Heart left ventricle (tissue), 16 donors: Measurements from ENCODE around the gene DDX10. TPM values are rescaled to one million over a fixed set of nuclear protein-coding genes. Genes with fewer than 3 reads are reported as not detected.

Source experiments
- ATAC-seq, 4 donors: fragments of 200-7000 bp; cut with Tn5 transposase; one replicate each; pipeline ENCODE4 v1.9.1; 2020 to 2022; ENCODE audit warnings: moderate library complexity in 4 of 4, mild to moderate bottlenecking in 3 of 4, moderate number of reproducible peaks in 1 of 4
- DNase-seq, 5 donors: peaks; one replicate each; pipeline ENCODE4 v3.0.0-alpha.2; 2020
- H3K27ac ChIP-seq, 12 donors: fragments of 200-600 bp; sonication (generic) in 4 of 12; one replicate each; pipeline versions ENCODE4 v1.5.0 to v1.8.0; 2016 to 2022; ENCODE audit warnings: mild to moderate bottlenecking in 2 of 12
- H3K27me3 ChIP-seq, 9 donors: fragments of 200-600 bp; sonication (generic) in 2 of 9; one replicate each; pipeline versions ENCODE4 v1.5.1 to v1.8.0; 2016 to 2022; ENCODE audit warnings: mild to moderate bottlenecking in 3 of 9
- H3K36me3 ChIP-seq, 9 donors: fragments of 200-600 bp; sonication (generic) in 2 of 9; one replicate each; pipeline versions ENCODE4 v1.5.0 to v1.8.0; 2018 to 2022; ENCODE audit warnings: mild to moderate bottlenecking in 2 of 9
- H3K4me1 ChIP-seq, 12 donors: fragments of 200-600 bp; sonication (generic) in 4 of 12; one replicate each; pipeline versions ENCODE4 v1.5.0 to v1.8.0; 2016 to 2022; ENCODE audit warnings: mild to moderate bottlenecking in 3 of 12
- H3K4me3 ChIP-seq, 12 donors: fragments of 200-600 bp; sonication (generic) in 4 of 12; one replicate each; pipeline versions ENCODE4 v1.5.0 to v1.8.0; 2017 to 2022; ENCODE audit warnings: mild to moderate bottlenecking in 9 of 12, moderate library complexity in 4 of 12
- H3K9me3 ChIP-seq, 12 donors: fragments of 200-600 bp; sonication (generic) in 4 of 12; one replicate each; pipeline versions ENCODE4 v1.5.0 to v1.8.0; 2016 to 2022; ENCODE audit warnings: mild to moderate bottlenecking in 1 of 12
- CTCF ChIP-seq, 12 donors: fragments of 200-600 bp; sonication (generic) in 4 of 12; IDR thresholded peaks; one replicate each; pipeline versions ENCODE4 v1.5.0 to v1.8.0; 2018 to 2022; ENCODE audit warnings: antibody characterized with exemption in 12 of 12, mild to moderate bottlenecking in 5 of 12
- POLR2A ChIP-seq, 2 donors: fragments of 450-650 bp; IDR thresholded peaks; one replicate each; pipeline ENCODE4 v1.6.1; 2017; ENCODE audit warnings: antibody characterized with exemption in 2 of 2, mild to moderate bottlenecking in 2 of 2, moderate library complexity in 2 of 2
- WGBS, 4 donors: extraction: QIAGEN DNeasy Blood & Tissue Kit in 2 of 4; methylation state at CpG; one replicate each; pipeline versions ENCODE4 v1.1.5 to v1.1.7; 2013 to 2018; 5-methylcytosine and 5-hydroxymethylcytosine counted together
- intact Hi-C, 10 donors: fragments of 100-400 bp; cut with DNase I; formaldehyde crosslinking; loops; one replicate each; pipeline versions ENCODE4 v1.11.1 to v1.14.2; 2022
- polyA plus RNA-seq, 2 donors: library from polyadenylated mRNA; stranded (reverse); fragments of 200-250 nt; gene quantifications; one replicate each; pipeline ENCODE4 v1.2.3, GENCODE V29; 2013
- total RNA-seq, 9 donors: library from RNA; depleted of rRNA in 2 of 9; stranded (reverse); fragments of >200 nt in 2 of 9; fragmentation: NEBNext Ultra II Directional in 3 of 9; extraction: Animal tissue kit (Norgen Biotek cat#: 25700) in 3 of 9; gene quantifications; one replicate each; pipeline versions ENCODE4 v1.1.0 to v1.2.4, GENCODE V29; 2016 to 2023
- donor health status: ischemic (EF 13 %, LVEDD 7.1; RV severe dilation, severe dysfunction).
- donor health status: healthy with polysubstance abuse.
- donor health status: DM: no; HTN: yes; CAD: no.
- donor health status: DM: no; HTN: no; CAD: no.
- donor health status: ischemic (EF 25% LVEDD 6.9; RV normal size, moderate dysfunction).
- donor health status: ischemic (EF 25% LVEDD 5.7; RV mildly dilated, moderate dysfunction).
- donor health status: healthy.
- donor health status: DM: yes; HTN: yes; CAD: no.
- donor health status: ischemic (EF 35%, LVEDD 5.7; RV mildly dilated, moderate dysfunction).
- donor health status: nonischemic (EF 11% LVEDD 7.7; RV severe dilation, severe dysfunction).
- donor health status: DM: yes; HTN: yes; CAD: no.
- donor health status: PGD.
- donor health status: ischemic (EF 29% LVEDD 5.4; RV normal size, mild dysfunction).
- donor health status: nonischemic (EF 23%, LVEDD 6.1; RV moderate dilation, normal function).

Gene DDX10
- total and polyA plus RNA-seq, 11 donors, result 8.3 to 17.2 (median 12.1) TPM

GRCh38 chr11:108939135-108939534 lies 274.3 kb downstream of the DDX10 start:
- no peak overlapping the region for H3K4me3 ChIP-seq
- no peak for TF ChIP-seq CTCF (IDR thresholded peaks at IDR 0.05)
- no peak for TF ChIP-seq POLR2A (IDR thresholded peaks at IDR 0.05)
- intact Hi-C loops, result no loop called here
- no peak overlapping the region for H3K27ac ChIP-seq
- H3K4me1 ChIP-seq, result peaks cover 0 to 4% (median 0%) of the 10 kb centered on the region in 12 donors
- H3K27me3 ChIP-seq, result no peaks in the 10 kb centered on the region
- DNase-seq, result no peak
- ATAC-seq, result no peak
- no peaks in the 10 kb centered on the region for H3K9me3 ChIP-seq
- 87 to 100% (median 96%) methylated on average over 1 of the region's 1 CpG for WGBS, 4 donors
- peaks cover 0 to 24% (median 19%) of the 10 kb centered on the region in 9 donors for H3K36me3 ChIP-seq

GRCh38 chr11:108943853-108944252 lies 279.0 kb downstream of the DDX10 start:
- Histone ChIP-seq H3K4me1 (peaks cover 0 to 3% (median 0%) of the 10 kb centered on the region in 12 donors), H3K27me3 (no peaks in the 10 kb centered on the region), H3K27ac (no peak overlapping the region), H3K9me3 (peaks cover 0 to 16% (median 0%) of the 10 kb centered on the region in 12 donors), H3K4me3 (no peak overlapping the region), H3K36me3 (peaks cover 0 to 24% (median 19%) of the 10 kb centered on the region in 9 donors)
- WGBS, 4 donors, result 92 to 98% (median 94%) methylated on average over 4 of the region's 4 CpGs
- no peak for TF ChIP-seq POLR2A (IDR thresholded peaks at IDR 0.05)
- intact Hi-C loops, result no loop called here
- DNase-seq (no peak), ATAC-seq (no peak)

- H3K4me3 ChIP-seq, result no peak overlapping the region
- no peaks in the 10 kb centered on the region for H3K27me3 ChIP-seq
- H3K9me3 ChIP-seq, result peaks cover 0 to 24% (median 0%) of the 10 kb centered on the region in 12 donors
- TF ChIP-seq CTCF (IDR thresholded peaks at IDR 0.05) (no peak), POLR2A (IDR thresholded peaks at IDR 0.05) (no peak)
- DNase-seq (no peak), ATAC-seq (no peak)
- intact Hi-C loops, result no loop called here
- 91 to 97% (median 95%) methylated on average over 6 of the region's 6 CpGs for WGBS, 4 donors
- H3K27ac ChIP-seq, result no peak overlapping the region
- no peaks in the 10 kb centered on the region for H3K4me1 ChIP-seq
- H3K36me3 ChIP-seq, result peaks cover 0 to 24% (median 19%) of the 10 kb centered on the region in 9 donors
Measured at GRCh38 chr11:108944471-108945178, 279.8 kb downstream of the DDX10 start.

GRCh38 chr11:108945341-108945740 lies 280.5 kb downstream of the DDX10 start:
- no peaks in the 10 kb centered on the region for H3K4me1 ChIP-seq
- intact Hi-C loops, result no loop called here
- no peak overlapping the region for H3K4me3 ChIP-seq
- WGBS, 4 donors, result 67 to 81% (median 72%) methylated on average over 3 of the region's 3 CpGs
- peaks cover 0 to 20% (median 12%) of the 10 kb centered on the region in 9 donors for H3K36me3 ChIP-seq
- no peak overlapping the region for H3K27ac ChIP-seq
- H3K27me3 ChIP-seq, result no peaks in the 10 kb centered on the region
- no peak for TF ChIP-seq CTCF (IDR thresholded peaks at IDR 0.05)
- no peak for TF ChIP-seq POLR2A (IDR thresholded peaks at IDR 0.05)
- DNase-seq, result no peak
- peaks cover 0 to 26% (median 0%) of the 10 kb centered on the region in 12 donors for H3K9me3 ChIP-seq
- no peak for ATAC-seq
